Fibroblast of lung (primary cell): Measurements from ENCODE around the gene RIC8A. TPM values are rescaled to one million over a fixed set of nuclear protein-coding genes. Genes with fewer than 3 reads are reported as not detected.

ENCODE experiments used
- DNase-seq, 2 donors: peaks; one replicate each; pipeline versions ENCODE4 v3.0.0 to v3.0.0-alpha.2; 2010; ENCODE audit warnings: low read depth in 2 of 2
- H2AFZ ChIP-seq: 2 replicates; pipeline ENCODE4 v1.5.1; 2012; ENCODE audit warnings: low read length, control low read depth, inconsistent platforms
- H3K27ac ChIP-seq: 2 replicates; pipeline ENCODE4 v1.5.1; 2011; ENCODE audit warnings: low read length, control low read depth; ENCODE audit not compliant: insufficient read depth
- H3K27me3 ChIP-seq: 2 replicates; pipeline ENCODE4 v1.5.1; 2011; ENCODE audit warnings: mild to moderate bottlenecking, low read length; ENCODE audit not compliant: control insufficient read depth, insufficient read depth
- H3K36me3 ChIP-seq: 2 replicates; pipeline ENCODE4 v1.5.1; 2011; ENCODE audit warnings: low read length; ENCODE audit not compliant: control insufficient read depth, insufficient read depth
- H3K4me1 ChIP-seq: 2 replicates; pipeline ENCODE4 v1.5.1; 2011; ENCODE audit warnings: low read length; ENCODE audit not compliant: control insufficient read depth, insufficient read depth; ENCODE audit errors: extremely low read depth
- H3K4me2 ChIP-seq: 2 replicates; pipeline ENCODE4 v1.5.1; 2011; ENCODE audit warnings: low read length, control low read depth; ENCODE audit not compliant: insufficient read depth; ENCODE audit errors: extremely low read depth
- H3K4me3 ChIP-seq, 4 experiments: fragments of 200-600 bp in 1 of 4; sonication (generic) in 1 of 4; replicated peaks in 1 of 4; 2 replicates each; pipeline ENCODE4 v1.5.1; 2011 to 2016; ENCODE audit warnings: low read length in 4 of 4, low read depth in 3 of 4, mild to moderate bottlenecking in 3 of 4, control low read depth in 2 of 4, inconsistent platforms in 1 of 4, mixed read lengths in 1 of 4; ENCODE audit not compliant: insufficient read depth in 1 of 4; ENCODE audit errors: control extremely low read depth in 1 of 4
- H3K79me2 ChIP-seq: 2 replicates; pipeline ENCODE4 v1.5.1; 2012; ENCODE audit warnings: mild to moderate bottlenecking, low read length, inconsistent platforms; ENCODE audit not compliant: control insufficient read depth, insufficient read depth
- H3K9ac ChIP-seq: 2 replicates; pipeline ENCODE4 v1.5.1; 2011; ENCODE audit warnings: mild to moderate bottlenecking, low read length, control low read depth; ENCODE audit not compliant: insufficient read depth
- H3K9me3 ChIP-seq: 2 replicates; pipeline ENCODE4 v1.5.1; 2012; ENCODE audit warnings: low read depth, low read length; ENCODE audit not compliant: control insufficient read depth, insufficient read depth
- H4K20me1 ChIP-seq: 2 replicates; pipeline ENCODE4 v1.5.1; 2011; ENCODE audit warnings: low read length; ENCODE audit not compliant: control insufficient read depth, insufficient read depth; ENCODE audit errors: extremely low read depth
- EZH2 ChIP-seq: IDR thresholded peaks from 2 replicates; pipeline ENCODE4 v1.5.1; 2012; ENCODE audit warnings: low read length, control low read depth, mild to moderate bottlenecking; ENCODE audit errors: missing control alignments
- polyA plus RNA-seq, 2 donors: library from polyadenylated mRNA; depleted of rRNA in 1 of 2; stranded (reverse) in 1 of 2; unstranded in 1 of 2; fragments of >200 nt; gene quantifications; 2 replicates each; pipeline ENCODE4 v1.2.1, GENCODE V29; 2011 to 2012; ENCODE audit warnings: missing spikeins in 1 of 2
- total RNA-seq: library from RNA; depleted of rRNA; stranded (reverse); fragments of >200 nt; gene quantifications from 2 replicates; pipeline ENCODE4 v1.2.1, GENCODE V29; 2014
- TF ChIP-seq, protein P1 (sequence below), 2 donors: IDR thresholded peaks in 1 of 2; conservative IDR thresholded peaks in 1 of 2; 1 replicate in 1 of 2; 2 replicates in 1 of 2; pipeline ENCODE4 v1.5.1; 2011 to 2012; ENCODE audit warnings: low read length in 2 of 2, control low read depth in 1 of 2, inconsistent platforms in 1 of 2, low read depth in 1 of 2, mild to moderate bottlenecking in 1 of 2

Gene RIC8A
- total and polyA plus RNA-seq, 2 donors (not counting 1 experiment from before 2014, with no cell fraction given) = 106 to 230 TPM

DNA sequence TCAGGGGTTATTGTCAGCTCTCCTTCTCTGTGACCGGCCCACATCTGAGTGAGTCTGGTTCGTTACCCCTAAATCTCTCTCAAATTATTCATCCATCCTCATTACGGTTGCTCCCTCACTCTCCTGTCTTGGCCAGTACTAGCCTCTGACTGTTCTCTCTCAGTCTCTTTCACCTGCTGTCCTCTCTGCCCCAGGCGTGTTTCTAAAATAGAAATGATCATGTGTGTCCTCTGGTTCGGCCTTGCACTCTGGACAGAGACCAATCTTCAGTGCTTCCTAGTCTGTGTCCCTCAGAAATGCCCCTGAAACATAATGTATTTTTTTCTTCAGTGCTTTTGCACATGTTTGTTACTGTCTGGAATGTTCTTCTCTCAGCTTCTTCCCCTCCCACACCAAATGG is 34.1 kb downstream of the RIC8A start:
- no peak overlapping the region for H3K9ac ChIP-seq
- H3K27ac ChIP-seq = no peak overlapping the region
- no peak overlapping the region for H3K4me2 ChIP-seq
- no peaks in the 10 kb centered on the region for H4K20me1 ChIP-seq
- H3K36me3 ChIP-seq = peaks cover 16% of the 10 kb centered on the region
- peaks cover 38% of the 10 kb centered on the region for H3K79me2 ChIP-seq
- H3K9me3 ChIP-seq = no peaks in the 10 kb centered on the region
- no peak for TF ChIP-seq EZH2
- H3K4me3 ChIP-seq = no peak overlapping the region
- no peak overlapping the region for H2AFZ ChIP-seq
- DNase-seq = no peak
- H3K4me1 ChIP-seq = peaks cover 3% of the 10 kb centered on the region
- no peaks in the 10 kb centered on the region for H3K27me3 ChIP-seq

DNA sequence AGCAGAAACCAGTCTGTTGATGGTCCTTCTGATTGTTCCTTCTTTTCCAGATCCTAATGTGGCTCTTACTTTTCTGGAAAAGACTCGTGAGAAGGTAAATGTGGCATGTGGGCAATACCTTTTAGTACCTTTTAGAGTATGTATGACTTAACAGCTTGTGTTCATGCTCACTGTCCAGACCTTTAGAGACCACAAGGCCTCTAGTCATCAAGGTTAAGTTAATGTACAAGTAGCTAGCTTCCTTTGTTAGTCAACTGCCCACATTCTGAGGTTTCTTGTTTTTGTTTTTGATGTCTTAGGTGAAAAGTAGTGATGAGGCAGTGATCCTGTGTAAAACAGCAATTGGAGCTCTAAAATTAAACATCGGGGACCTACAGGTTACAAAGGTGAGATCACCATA is 36.9 kb downstream of the RIC8A start:
- no peak for TF ChIP-seq EZH2
- TF ChIP-seq, protein P1, sequence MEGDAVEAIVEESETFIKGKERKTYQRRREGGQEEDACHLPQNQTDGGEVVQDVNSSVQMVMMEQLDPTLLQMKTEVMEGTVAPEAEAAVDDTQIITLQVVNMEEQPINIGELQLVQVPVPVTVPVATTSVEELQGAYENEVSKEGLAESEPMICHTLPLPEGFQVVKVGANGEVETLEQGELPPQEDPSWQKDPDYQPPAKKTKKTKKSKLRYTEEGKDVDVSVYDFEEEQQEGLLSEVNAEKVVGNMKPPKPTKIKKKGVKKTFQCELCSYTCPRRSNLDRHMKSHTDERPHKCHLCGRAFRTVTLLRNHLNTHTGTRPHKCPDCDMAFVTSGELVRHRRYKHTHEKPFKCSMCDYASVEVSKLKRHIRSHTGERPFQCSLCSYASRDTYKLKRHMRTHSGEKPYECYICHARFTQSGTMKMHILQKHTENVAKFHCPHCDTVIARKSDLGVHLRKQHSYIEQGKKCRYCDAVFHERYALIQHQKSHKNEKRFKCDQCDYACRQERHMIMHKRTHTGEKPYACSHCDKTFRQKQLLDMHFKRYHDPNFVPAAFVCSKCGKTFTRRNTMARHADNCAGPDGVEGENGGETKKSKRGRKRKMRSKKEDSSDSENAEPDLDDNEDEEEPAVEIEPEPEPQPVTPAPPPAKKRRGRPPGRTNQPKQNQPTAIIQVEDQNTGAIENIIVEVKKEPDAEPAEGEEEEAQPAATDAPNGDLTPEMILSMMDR (conservative IDR thresholded peaks at IDR 0.05 in 1 of 2, IDR thresholded peaks at IDR 0.05 in 1 of 2; ENCODE audit: low read depth in 1 of 2, low read length in 2 of 2) = no peak
- Histone ChIP-seq H3K27ac (no peak overlapping the region), H3K27me3 (no peaks in the 10 kb centered on the region), H3K9ac (no peak overlapping the region), H3K79me2 (peaks cover 14% of the 10 kb centered on the region), H2AFZ (no peak overlapping the region), H3K4me1 (no peaks in the 10 kb centered on the region), H3K9me3 (no peaks in the 10 kb centered on the region), H4K20me1 (no peaks in the 10 kb centered on the region), H3K36me3 (peaks cover 23% of the 10 kb centered on the region), H3K4me2 (no peak overlapping the region), H3K4me3 (no peak overlapping the region)
- no peak for DNase-seq

DNA sequence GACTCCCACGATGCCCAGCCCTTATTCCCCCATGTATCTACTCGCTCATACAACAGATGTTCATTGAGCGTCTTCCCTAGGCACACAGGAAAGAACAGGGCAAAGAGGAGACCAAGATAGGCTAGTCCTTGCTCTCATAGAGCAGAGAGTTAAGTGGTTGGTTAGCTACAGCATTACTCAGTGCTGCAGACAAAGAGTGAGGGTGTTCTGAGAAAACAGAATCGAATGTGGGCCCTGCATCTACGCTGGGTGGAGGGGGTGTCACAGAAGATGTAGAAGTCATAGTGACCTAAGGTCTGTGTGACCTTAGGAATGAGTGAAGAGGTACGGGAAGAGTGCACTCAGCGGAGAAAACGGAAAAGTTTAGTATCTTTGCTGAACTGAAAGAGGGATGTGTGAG is 41.6 kb downstream of the RIC8A start:
- H3K4me2 ChIP-seq = no peak overlapping the region
- TF ChIP-seq, protein P1 (conservative IDR thresholded peaks at IDR 0.05 in 1 of 2, IDR thresholded peaks at IDR 0.05 in 1 of 2; ENCODE audit: low read depth in 1 of 2, low read length in 2 of 2) = no peak
- no peak for TF ChIP-seq EZH2
- H3K27me3 ChIP-seq = no peaks in the 10 kb centered on the region
- no peak overlapping the region for H3K4me3 ChIP-seq
- no peak overlapping the region for H3K9ac ChIP-seq
- no peak for DNase-seq
- no peaks in the 10 kb centered on the region for H3K9me3 ChIP-seq
- no peak overlapping the region for H2AFZ ChIP-seq
- H3K4me1 ChIP-seq = no peaks in the 10 kb centered on the region
- no peaks in the 10 kb centered on the region for H4K20me1 ChIP-seq
- H3K36me3 ChIP-seq = peaks cover 33% of the 10 kb centered on the region
- no peak overlapping the region for H3K27ac ChIP-seq
- H3K79me2 ChIP-seq = no peaks in the 10 kb centered on the region
